Sigmoid colon (tissue), 7 donors: ENCODE data around the gene GRHL1. TPM values are rescaled to one million over a fixed set of nuclear protein-coding genes. Genes with fewer than 3 reads are reported as not detected.
"Not testable (repeated sequence)": the region's sequence is repeated elsewhere in the genome, so short reads cannot be mapped to it uniquely, and the experiment has no call there.

Experiments
- DNase-seq: peaks from one replicate; pipeline ENCODE4 v3.0.0-alpha.2; 2019
- H3K27ac ChIP-seq, 4 donors: fragments of 200-600 bp; sonication (generic); one replicate each; pipeline ENCODE4 v1.5.1; 2016 to 2019; ENCODE audit warnings: mild to moderate bottlenecking in 1 of 4
- H3K27me3 ChIP-seq, 3 donors: fragments of 200-600 bp; sonication (generic); one replicate each; pipeline ENCODE4 v1.5.1; 2019; ENCODE audit warnings: mild to moderate bottlenecking in 1 of 3
- H3K36me3 ChIP-seq, 4 donors: fragments of 200-600 bp; sonication (generic); one replicate each; pipeline ENCODE4 v1.5.1; 2016 to 2019
- H3K4me1 ChIP-seq, 4 donors: fragments of 200-600 bp; sonication (generic); one replicate each; pipeline ENCODE4 v1.5.1; 2017 to 2019
- H3K4me3 ChIP-seq, 4 donors: fragments of 200-600 bp; sonication (generic); one replicate each; pipeline ENCODE4 v1.5.1; 2017 to 2019; ENCODE audit warnings: mild to moderate bottlenecking in 2 of 4, moderate library complexity in 1 of 4
- H3K9me3 ChIP-seq, 4 donors: fragments of 200-600 bp in 3 of 4; sonication (generic) in 3 of 4; one replicate each; pipeline versions ENCODE4 v1.5.1 to v1.6.1; 2013 to 2019
- EP300 ChIP-seq, 4 donors: sonication (generic); formaldehyde crosslinking; IDR thresholded peaks; one replicate each; pipeline ENCODE4 v1.6.1; 2017; ENCODE audit warnings: antibody characterized with exemption in 4 of 4
- POLR2A ChIP-seq, 2 donors: fragments of 450-650 bp; IDR thresholded peaks; one replicate each; pipeline ENCODE4 v1.6.1; 2016; ENCODE audit warnings: antibody characterized with exemption in 2 of 2, mild to moderate bottlenecking in 2 of 2, moderate library complexity in 2 of 2
- POLR2AphosphoS5 ChIP-seq, 4 donors: sonication (generic); formaldehyde crosslinking; IDR thresholded peaks; one replicate each; pipeline ENCODE4 v1.6.1; 2017; ENCODE audit warnings: antibody characterized with exemption in 4 of 4
- WGBS, 2 donors: extraction: QIAGEN DNeasy Blood & Tissue Kit; methylation state at CpG; one replicate each; pipeline ENCODE4 v1.1.7; 2013; 5-methylcytosine and 5-hydroxymethylcytosine counted together
- intact Hi-C: fragments of 100-400 bp; cut with DNase I; formaldehyde crosslinking; loops from one replicate; pipeline ENCODE4 v1.15.1; 2023
- polyA plus RNA-seq, 3 donors: library from polyadenylated mRNA; stranded (reverse); fragments of 200-250 nt; gene quantifications; one replicate each; pipeline ENCODE4 v1.2.3, GENCODE V29; 2013
- total RNA-seq, 4 donors: library from RNA; depleted of rRNA; stranded (reverse); fragments of >200 nt; gene quantifications; one replicate each; pipeline ENCODE4 v1.1.0, GENCODE V29; 2016
- TF ChIP-seq, protein P1 (sequence below), 4 experiments: fragments of 450-650 bp in 3 of 4; fragments of 200-600 bp in 1 of 4; IDR thresholded peaks; one replicate each; pipeline ENCODE4 v1.5.1; 2016 to 2019; ENCODE audit warnings: antibody characterized with exemption in 4 of 4, mild to moderate bottlenecking in 3 of 4, moderate library complexity in 2 of 4
- donor health status: healthy with polysubstance abuse.
- donor health status: Bipolar disorder and iron deficiency.
- donor health status: healthy.

The GRHL1 gene
- total and polyA plus RNA-seq, 7 donors, result under 0.01 to 4.2 (median 1.4) TPM

DNA sequence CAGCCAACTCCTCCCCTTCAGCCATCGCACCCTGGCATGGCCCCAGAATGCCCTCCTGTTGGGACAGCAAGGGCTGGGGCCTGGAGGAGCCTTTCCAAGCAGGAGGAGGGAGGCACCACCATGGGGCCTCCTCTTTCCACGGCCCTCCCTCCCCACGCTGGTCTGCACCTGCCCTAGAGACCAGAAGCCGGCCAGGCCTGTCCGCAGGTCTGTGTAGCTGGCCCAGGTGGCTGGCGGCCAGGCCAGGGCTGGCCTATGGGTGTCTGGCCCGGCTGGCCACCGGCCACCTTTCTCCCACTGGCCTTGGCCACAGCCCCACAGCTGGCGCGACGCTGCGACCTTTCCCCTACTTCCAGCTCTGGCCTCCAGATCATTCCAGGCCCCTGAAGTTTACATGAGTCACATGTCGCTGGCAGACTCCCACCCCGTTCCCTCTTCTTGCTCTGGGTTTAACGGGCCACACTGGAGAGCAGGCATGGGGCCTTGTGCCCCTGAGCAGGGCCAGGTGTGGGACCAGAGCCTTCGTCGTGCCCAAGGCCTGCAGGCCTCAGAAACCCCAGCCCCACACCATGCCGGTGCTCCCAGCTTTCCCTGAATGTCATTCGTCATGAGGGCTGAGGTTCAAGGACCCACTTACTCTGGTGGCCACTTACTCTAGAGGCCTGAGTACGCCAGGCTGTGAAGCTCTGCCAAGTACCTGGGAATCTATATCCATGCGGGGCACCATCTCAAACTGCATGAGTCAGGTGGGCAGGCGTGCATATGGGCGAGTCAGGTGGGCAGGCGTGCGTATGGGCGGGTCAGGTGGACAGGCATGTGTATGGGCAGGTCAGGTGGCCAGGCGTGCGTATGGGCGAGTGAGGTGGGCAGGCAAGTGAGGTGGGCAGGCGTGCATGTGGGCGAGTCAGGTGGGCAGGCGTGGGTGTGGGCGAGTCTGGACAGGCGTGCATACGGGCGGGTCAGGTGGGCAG is 58.6 kb downstream of the GRHL1 start:
- Histone ChIP-seq H3K9me3 (no peaks in the 10 kb centered on the region), H3K27me3 (no peaks in the 10 kb centered on the region), H3K4me3 (no peak overlapping the region), H3K36me3 (no peaks in the 10 kb centered on the region), H3K27ac (peak overlapping the region; percentile 3 to 80 (median 64)), H3K4me1 (peaks cover 0 to 48% (median 44%) of the 10 kb centered on the region in 4 donors)
- intact Hi-C loops, result loop anchor here (2.0 kb wide), 1 partner anchor 33 kb away; the partner anchor contains the start of gene KLF11
- peak; percentile 95 for DNase-seq
- TF ChIP-seq EP300 (IDR thresholded peaks at IDR 0.05) (peak in 1 of 4 donors; percentile 48), POLR2AphosphoS5 (IDR thresholded peaks at IDR 0.05) (peak in 3 of 4 donors; percentile 6 to 67 (median 55)), POLR2A (IDR thresholded peaks at IDR 0.05) (no peak)
- 82 to 88% methylated on average over 36 of the region's 36 CpGs for WGBS, 2 donors

DNA sequence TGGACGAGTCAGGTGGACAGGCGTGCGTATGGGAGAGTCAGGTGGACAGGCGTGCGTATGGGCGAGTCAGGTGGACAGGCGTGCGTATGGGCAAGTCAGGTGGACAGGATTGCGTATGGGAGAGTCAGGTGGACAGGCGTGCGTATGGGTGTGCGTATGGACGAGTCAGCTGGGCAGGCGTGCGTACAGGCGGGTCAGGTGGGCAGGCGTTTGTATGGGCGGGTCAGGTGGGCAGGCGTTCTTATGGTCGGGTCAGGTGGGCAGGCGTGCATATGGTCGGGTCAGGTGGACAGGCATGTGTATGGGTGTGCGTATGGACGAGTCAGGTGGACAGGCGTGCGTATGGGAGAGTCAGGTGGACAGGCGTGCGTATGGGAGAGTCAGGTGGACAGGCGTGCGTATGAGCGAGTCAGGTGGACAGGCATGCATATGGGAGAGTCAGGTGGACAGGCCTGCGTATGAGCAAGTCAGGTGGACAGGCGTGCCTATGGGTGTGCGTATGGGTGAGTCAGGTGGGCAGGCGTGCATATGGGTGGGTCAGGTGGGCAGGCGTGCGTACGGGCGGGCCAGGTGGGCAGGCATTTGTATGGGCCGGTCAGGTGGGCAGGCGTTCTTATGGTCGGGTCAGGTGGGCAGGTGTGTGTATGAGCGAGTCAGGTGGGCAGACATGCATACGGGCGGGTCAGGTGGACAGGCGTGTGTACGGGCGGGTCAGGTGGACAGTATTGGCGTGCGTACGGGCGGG is 59.5 kb downstream of the GRHL1 start:
- H3K4me1 ChIP-seq, result peaks cover 0 to 48% (median 44%) of the 10 kb centered on the region in 4 donors
- WGBS, 2 donors, result 95 to 96% methylated on average over 52 of the region's 52 CpGs
- peak; percentile 69 for DNase-seq
- H3K9me3 ChIP-seq, H3K4me3 ChIP-seq, H3K36me3 ChIP-seq, H3K27me3 ChIP-seq, intact Hi-C loops: not testable (repeated sequence)
- H3K27ac ChIP-seq, result peak overlapping the region in 1 of 4 donors; percentile 80

GRCh38 chr2:10011606-10012325 is 60.3 kb downstream of the GRHL1 start:
- H3K9me3 ChIP-seq, H3K36me3 ChIP-seq, intact Hi-C loops, H3K4me3 ChIP-seq, H3K27ac ChIP-seq, H3K27me3 ChIP-seq: not testable (repeated sequence)
- peak; percentile 71 for DNase-seq
- H3K4me1 ChIP-seq, result peaks cover 0 to 40% (median 39%) of the 10 kb centered on the region in 4 donors
- 90 to 96% methylated on average over 60 to 61 of the region's 61 CpGs for WGBS, 2 donors

DNA sequence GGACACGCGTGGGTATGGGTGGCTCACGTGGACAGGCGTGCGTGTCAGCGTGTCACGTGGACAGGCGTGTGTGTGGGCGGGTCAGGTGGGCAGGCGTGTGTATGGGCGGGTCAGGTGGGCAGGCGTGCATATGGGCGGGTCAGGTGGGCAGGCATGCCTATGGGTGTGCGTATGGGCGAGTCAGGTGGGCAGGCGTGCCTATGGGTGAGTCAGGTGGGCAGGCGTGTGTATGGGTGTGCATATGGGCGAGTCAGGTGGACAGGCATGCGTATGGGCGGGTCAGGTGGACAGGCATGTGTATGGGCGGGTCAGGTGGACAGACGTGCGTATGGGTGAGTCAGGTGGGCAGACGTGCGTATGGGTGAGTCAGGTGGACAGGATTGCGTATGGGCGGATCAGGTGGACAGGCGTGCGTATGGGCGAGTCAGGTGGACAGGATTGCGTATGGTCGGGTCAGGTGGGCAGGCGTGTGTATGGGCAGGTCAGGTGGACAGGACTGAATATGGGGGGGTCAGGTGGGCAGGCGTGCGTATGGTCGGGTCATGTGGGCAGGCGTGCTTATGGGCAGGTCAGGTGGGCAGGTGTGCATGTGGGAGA is 61.0 kb downstream of the GRHL1 start:
- H3K27ac ChIP-seq, H3K36me3 ChIP-seq, H3K27me3 ChIP-seq, H3K9me3 ChIP-seq, H3K4me3 ChIP-seq, intact Hi-C loops: not testable (repeated sequence)
- H3K4me1 ChIP-seq, result peaks cover 0 to 33% (median 32%) of the 10 kb centered on the region in 4 donors
- WGBS, 2 donors, result 87 to 96% methylated on average over 37 of the region's 37 CpGs
- DNase-seq, result peak; percentile 43

DNA sequence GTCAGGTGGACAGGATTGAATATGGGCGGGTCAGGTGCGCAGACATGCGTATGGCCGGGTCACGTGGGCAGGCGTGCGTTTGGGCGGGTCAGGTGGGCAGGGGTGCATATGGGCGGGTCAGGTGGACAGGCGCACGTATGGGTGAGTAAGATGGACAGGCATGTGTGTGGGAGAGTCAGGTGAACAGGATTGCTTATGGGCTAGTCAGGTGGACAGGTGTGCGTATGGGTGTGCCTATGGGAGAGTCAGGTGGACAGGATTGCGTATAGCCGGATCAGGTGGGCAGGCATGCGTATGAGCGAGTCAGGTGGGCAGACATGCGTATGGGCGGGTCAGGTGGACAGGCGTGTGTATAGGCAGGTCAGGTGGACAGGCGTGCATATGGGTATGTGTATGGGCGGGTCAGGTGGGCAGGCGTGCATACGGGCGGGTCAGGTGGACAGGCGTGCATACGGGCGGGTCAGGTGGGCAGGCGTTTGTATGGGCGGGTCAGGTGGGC is 61.5 kb downstream of the GRHL1 start:
- H3K36me3 ChIP-seq, result no peaks in the 10 kb centered on the region
- H3K27ac ChIP-seq, result no peak overlapping the region
- no peak for TF ChIP-seq POLR2A (IDR thresholded peaks at IDR 0.05)
- TF ChIP-seq EP300 (IDR thresholded peaks at IDR 0.05), result no peak
- TF ChIP-seq, protein P1, sequence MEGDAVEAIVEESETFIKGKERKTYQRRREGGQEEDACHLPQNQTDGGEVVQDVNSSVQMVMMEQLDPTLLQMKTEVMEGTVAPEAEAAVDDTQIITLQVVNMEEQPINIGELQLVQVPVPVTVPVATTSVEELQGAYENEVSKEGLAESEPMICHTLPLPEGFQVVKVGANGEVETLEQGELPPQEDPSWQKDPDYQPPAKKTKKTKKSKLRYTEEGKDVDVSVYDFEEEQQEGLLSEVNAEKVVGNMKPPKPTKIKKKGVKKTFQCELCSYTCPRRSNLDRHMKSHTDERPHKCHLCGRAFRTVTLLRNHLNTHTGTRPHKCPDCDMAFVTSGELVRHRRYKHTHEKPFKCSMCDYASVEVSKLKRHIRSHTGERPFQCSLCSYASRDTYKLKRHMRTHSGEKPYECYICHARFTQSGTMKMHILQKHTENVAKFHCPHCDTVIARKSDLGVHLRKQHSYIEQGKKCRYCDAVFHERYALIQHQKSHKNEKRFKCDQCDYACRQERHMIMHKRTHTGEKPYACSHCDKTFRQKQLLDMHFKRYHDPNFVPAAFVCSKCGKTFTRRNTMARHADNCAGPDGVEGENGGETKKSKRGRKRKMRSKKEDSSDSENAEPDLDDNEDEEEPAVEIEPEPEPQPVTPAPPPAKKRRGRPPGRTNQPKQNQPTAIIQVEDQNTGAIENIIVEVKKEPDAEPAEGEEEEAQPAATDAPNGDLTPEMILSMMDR (IDR thresholded peaks at IDR 0.05), result no peak
- no peak for TF ChIP-seq POLR2AphosphoS5 (IDR thresholded peaks at IDR 0.05)
- no peak overlapping the region for H3K4me3 ChIP-seq
- peak; percentile 67 for DNase-seq
- no peaks in the 10 kb centered on the region for H3K27me3 ChIP-seq
- intact Hi-C loops, result no loop called here
- peaks cover 0 to 28% (median 27%) of the 10 kb centered on the region in 4 donors for H3K4me1 ChIP-seq
- H3K9me3 ChIP-seq, result peaks cover 0 to 3% (median 0%) of the 10 kb centered on the region in 4 donors
- 79 to 93% methylated on average over 29 of the region's 29 CpGs for WGBS, 2 donors

- H3K27ac ChIP-seq, H3K27me3 ChIP-seq, H3K9me3 ChIP-seq, intact Hi-C loops, H3K36me3 ChIP-seq, H3K4me3 ChIP-seq: not testable (repeated sequence)
- 96 to 97% methylated on average over 43 of the region's 43 CpGs for WGBS, 2 donors
- DNase-seq, result peak; percentile 60
- H3K4me1 ChIP-seq, result peaks cover 0 to 20% (median 18%) of the 10 kb centered on the region in 4 donors
These were observed 62.3 kb downstream of the GRHL1 start for GRCh38 chr2:10013651-10014417.
